Choroid plexus epithelial cell (primary cell): ENCODE data around the gene TMC4.
"Not testable (repeated sequence)": the region's sequence is repeated elsewhere in the genome, so short reads cannot be mapped to it uniquely, and the experiment has no call there.

Source experiments
- DNase-seq: peaks from one replicate; pipeline ENCODE4 v3.0.0-alpha.2; 2010; ENCODE audit warnings: low read depth
- H3K4me3 ChIP-seq: 2 replicates; pipeline ENCODE4 v1.5.1; 2011; ENCODE audit warnings: low read depth, mild to moderate bottlenecking, control low read depth, low read length, moderate library complexity
- TF ChIP-seq, protein P1 (sequence below): conservative IDR thresholded peaks from 2 replicates; pipeline ENCODE4 v1.5.1; 2011; ENCODE audit warnings: low read depth, mild to moderate bottlenecking, control low read depth, inconsistent platforms, low read length, moderate library complexity

TMC4 gene, protein sequence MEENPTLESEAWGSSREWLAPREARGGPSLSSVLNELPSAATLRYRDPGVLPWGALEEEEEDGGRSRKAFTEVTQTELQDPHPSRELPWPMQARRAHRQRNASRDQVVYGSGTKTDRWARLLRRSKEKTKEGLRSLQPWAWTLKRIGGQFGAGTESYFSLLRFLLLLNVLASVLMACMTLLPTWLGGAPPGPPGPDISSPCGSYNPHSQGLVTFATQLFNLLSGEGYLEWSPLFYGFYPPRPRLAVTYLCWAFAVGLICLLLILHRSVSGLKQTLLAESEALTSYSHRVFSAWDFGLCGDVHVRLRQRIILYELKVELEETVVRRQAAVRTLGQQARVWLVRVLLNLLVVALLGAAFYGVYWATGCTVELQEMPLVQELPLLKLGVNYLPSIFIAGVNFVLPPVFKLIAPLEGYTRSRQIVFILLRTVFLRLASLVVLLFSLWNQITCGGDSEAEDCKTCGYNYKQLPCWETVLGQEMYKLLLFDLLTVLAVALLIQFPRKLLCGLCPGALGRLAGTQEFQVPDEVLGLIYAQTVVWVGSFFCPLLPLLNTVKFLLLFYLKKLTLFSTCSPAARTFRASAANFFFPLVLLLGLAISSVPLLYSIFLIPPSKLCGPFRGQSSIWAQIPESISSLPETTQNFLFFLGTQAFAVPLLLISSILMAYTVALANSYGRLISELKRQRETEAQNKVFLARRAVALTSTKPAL

DNA sequence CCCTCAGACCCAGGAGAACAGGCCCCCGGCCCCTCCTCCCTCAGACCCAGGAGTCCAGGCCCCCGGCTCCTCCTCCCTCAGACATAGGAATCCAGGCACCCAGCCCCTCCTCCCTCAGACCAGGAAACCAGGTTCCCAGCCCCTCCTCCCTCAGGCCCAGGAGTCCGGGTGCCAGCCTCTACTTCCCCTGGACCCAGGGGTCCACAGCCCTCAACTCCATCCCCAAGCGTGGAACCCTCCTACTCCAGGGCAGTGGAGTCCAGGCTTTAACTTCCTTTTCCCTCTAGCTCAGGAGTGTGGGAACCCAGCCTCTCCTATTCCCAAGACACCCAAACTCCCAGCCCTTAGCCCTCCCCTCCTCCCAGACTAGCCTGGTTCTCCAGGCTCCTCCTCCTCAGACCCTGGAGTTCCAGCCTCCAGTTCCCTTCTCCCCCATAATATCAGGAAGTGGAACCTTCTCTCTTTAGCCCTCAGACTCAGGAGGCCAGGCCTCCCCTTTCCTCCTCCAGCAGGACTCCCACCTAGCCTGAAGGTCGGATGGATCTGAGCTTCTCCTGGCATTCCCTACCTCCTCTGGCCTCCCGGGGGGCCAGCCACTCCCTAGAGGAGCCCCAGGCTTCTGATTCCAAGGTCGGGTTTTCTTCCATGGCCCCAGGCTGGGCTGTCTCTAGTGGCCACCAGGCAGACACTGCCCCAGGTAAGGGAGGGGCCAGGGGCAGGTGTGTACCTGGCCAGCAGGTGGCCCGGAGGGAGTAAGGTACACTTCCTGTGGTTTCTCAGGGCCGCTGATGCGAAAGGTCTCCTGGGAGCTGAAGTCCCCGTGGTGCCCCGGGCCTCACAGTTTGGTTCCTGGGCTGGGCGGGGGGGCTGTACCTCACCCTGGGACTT is at the start of gene TMC4:
Gene TMC4, minus strand, starts transcription at position 690 of the 888 bp plus-strand sequence. Its CDS starts 43 bp downstream, at position 647.
- TF ChIP-seq, protein P1, sequence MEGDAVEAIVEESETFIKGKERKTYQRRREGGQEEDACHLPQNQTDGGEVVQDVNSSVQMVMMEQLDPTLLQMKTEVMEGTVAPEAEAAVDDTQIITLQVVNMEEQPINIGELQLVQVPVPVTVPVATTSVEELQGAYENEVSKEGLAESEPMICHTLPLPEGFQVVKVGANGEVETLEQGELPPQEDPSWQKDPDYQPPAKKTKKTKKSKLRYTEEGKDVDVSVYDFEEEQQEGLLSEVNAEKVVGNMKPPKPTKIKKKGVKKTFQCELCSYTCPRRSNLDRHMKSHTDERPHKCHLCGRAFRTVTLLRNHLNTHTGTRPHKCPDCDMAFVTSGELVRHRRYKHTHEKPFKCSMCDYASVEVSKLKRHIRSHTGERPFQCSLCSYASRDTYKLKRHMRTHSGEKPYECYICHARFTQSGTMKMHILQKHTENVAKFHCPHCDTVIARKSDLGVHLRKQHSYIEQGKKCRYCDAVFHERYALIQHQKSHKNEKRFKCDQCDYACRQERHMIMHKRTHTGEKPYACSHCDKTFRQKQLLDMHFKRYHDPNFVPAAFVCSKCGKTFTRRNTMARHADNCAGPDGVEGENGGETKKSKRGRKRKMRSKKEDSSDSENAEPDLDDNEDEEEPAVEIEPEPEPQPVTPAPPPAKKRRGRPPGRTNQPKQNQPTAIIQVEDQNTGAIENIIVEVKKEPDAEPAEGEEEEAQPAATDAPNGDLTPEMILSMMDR = no peak
- DNase-seq = peak; percentile 28
- no peak within 1 kb of the TSS for H3K4me3 ChIP-seq

DNA sequence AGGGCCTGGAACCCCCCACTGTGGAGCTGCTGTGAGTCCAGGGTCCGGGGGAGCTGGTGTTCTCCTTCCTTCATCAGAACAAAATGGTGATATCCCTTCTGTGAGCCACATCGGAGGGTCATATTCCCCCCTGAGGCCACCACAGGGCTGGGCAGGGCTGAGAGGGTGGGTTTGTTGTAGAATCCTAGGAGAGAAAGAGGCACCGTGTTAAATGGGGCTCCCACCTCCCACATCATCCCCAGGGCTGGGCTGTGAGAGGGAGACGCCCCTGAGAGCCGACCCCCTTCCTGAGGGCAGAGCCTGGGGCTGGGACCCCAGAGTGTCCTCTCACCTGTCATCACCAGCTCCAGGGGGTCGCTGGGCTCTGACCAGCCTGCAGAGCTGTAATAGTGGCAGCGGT is 49.0 kb upstream of the TMC4 start:
- DNase-seq, H3K4me3 ChIP-seq: not testable (repeated sequence)

DNA sequence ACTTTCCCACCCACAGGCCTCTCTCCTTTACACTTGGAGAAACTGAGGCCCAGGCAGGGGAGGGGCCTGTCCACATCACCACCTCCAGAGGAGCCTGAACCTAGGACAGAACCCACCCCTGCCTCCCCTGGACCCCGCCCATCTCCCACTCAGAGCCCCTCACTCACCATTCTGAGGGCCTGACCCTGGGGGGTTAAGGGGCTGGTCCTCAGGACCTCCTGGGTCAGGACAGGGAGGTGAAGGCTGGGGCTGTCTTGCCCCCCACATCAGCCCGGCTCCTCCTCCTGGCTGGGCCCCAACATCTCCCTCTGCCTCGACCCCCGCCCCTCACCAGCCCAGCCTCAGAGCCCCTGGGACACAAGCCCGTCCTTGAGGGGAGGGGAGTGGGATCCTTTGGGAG is 46.7 kb upstream of the TMC4 start:
- not testable (repeated sequence) for H3K4me3 ChIP-seq, DNase-seq

DNA sequence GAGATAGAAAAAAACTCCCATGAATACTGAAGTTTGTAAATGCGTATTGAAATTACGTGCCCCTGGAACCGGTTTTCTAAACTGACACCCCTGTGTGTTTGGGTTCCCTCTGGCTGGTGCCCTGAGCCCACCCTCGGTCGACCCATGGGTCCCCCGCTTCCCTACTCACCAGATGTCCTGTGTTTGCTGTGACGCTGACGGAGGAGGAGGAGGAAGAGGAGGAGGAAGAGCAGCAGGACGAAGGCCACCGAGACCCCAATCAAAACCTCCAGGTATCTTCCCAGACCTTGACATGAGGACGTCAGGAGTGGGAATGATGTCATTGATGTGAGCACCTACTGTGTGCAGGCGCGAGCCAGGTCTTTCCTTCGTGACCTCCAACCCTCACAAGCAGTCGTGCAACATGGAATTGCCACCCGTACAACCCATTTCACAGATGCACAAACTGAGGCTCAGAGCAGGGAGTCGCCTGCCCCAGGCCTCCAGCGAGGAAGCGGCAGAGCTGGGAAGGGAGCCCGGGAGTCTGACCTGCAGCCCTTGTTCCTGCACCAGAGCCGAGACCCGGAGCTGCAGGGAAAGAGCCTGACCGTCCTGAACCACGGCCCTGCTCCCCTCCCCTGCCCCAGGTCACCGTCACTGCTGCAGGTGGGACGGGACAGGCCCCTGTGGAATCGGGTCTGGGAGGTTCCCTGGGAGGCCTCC is 46.2 kb upstream of the TMC4 start:
- no peak overlapping the region for H3K4me3 ChIP-seq
- no peak for DNase-seq
- TF ChIP-seq, protein P1 = no peak

DNA sequence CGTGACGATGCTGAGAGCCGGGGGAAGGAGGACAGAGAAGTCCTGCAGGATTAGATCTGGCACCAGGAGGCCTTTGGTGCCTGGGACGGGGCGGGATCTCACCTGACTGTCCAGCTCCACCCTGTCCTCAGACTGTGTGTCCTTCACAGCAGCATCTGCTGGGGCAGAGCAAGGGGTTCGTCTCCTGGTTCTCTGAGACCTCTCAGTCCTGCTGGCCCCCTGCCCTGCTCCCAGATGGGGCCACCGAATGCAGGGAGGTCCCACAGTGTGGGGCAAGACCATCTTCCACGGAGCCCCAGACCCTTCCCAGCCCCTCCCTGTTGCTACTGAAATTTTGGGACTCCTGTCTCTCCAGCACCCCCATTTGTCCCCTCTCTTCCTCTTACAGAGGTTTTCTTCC is 45.3 kb upstream of the TMC4 start:
- TF ChIP-seq, protein P1 = no peak
- H3K4me3 ChIP-seq = no peak overlapping the region
- no peak for DNase-seq

DNA sequence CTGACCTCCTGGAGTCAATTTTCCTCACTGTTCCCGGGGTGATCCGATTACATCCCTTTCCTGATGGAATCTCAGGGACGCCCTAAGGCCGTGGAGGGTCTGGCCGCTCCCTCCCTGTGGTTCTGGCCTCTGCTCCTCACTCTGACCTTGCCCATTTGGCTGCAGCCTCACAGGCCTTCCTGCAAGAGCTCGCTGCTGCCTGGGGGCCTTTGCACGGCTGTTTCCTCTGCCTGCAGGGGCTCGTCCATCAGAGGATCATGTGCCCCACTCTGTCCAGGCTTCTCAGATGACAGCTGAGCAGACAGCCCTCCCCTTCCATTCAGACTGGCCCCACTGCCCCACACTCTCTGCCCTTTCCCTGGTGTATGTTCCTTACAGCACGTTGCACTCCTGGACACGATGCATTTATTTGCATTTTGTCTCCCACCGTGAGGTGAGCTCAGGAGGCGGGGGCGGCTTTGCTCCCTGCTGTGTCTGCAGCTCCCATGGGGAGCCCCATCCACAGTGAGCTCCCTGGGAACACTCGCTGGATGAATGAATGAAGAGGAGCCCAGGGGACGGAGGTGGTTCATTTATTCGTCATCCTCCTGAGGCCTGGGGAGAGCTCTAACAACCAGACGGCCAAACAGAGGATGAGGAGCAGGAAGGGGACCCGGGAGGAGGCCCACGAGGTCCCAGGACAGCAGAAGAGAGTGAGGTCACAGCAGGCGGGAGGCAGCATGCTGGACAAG is 44.7 kb upstream of the TMC4 start:
- peak; percentile 37 for DNase-seq
- not testable (repeated sequence) for H3K4me3 ChIP-seq

DNA sequence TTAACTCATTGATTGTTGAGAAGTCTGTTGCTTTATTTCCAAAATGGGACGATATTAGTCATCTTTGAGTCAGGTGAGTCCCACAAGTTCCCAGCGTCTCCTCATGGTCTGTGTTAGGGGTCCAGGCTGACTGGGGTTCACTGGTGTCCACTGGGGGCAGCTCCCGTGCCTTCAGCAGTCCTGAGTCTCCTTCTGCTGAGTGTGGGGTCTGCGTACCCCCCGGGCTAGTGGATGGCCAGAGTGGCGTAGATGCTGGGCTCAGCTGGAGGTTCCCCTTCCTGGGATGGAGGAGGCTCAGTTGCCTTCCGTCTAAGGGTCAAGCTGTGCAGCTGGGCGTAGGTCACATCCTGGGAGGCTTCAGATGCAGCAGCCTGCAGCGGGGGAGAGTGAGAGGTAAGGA is 43.9 kb upstream of the TMC4 start:
- no peak overlapping the region for H3K4me3 ChIP-seq
- no peak for DNase-seq
- TF ChIP-seq, protein P1 = no peak

DNA sequence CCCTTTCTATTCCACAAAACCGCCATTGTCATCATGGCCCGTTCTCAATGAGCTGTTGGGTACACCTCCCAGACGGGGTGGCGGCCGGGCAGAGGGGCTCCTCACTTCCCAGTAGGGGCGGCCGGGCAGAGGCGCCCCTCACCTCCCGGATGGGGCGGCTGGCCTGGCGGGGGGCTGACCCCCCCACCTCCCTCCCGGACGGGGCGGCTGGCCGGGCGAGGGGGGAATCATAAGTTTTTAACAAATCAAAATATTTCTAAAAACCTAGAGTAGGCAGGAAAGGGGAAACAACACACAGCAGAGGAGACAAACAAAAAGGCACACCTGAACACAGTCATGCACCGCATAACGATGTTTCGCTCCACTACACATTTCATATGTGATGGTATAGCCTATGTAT is 41.8 kb upstream of the TMC4 start:
- DNase-seq, H3K4me3 ChIP-seq: not testable (repeated sequence)

DNA sequence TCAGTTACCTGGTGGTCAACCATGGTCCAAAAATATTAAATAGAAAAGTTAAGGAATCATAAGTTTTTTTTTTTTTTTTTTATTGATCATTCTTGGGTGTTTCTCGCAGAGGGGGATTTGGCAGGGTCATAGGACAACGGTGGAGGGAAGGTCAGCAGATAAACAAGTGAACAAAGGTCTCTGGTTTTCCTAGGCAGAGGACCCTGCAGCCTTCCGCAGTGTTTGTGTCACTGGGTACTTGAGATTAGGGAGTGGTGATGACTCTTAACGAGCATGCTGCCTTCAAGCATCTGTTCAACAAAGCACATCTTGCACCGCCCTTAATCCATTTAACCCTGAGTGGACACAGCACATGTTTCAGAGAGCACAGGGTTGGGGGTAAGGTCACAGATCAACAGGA is 41.3 kb upstream of the TMC4 start:
- not testable (repeated sequence) for DNase-seq, H3K4me3 ChIP-seq
